HFFc6 (cell line): Measurements from ENCODE around the gene C1QTNF7. TPM values are rescaled to one million over a fixed set of nuclear protein-coding genes. Genes with fewer than 3 reads are reported as not detected.

Experiments used
- DNase-seq: peaks from one replicate; pipeline ENCODE4 v3.0.0-alpha.2; 2018
- H3K27ac Mint-ChIP-seq: 2 replicates; pipeline ENCODE4 v1.8.0; 2020; ENCODE audit warnings: mild to moderate bottlenecking, mixed read lengths
- H3K27me3 Mint-ChIP-seq: 2 replicates; pipeline ENCODE4 v1.8.0; 2021; ENCODE audit warnings: mild to moderate bottlenecking, moderate library complexity, mixed read lengths; ENCODE audit not compliant: insufficient read depth
- H3K36me3 Mint-ChIP-seq: 2 replicates; pipeline ENCODE4 v1.8.0; 2021; ENCODE audit warnings: low read depth, mixed read lengths
- H3K4me1 Mint-ChIP-seq: 2 replicates; pipeline ENCODE4 v1.8.0; 2020; ENCODE audit warnings: low read depth, mixed read lengths
- H3K4me3 Mint-ChIP-seq: 2 replicates; pipeline ENCODE4 v1.8.0; 2020; ENCODE audit warnings: mild to moderate bottlenecking, moderate library complexity, mixed read lengths
- H3K9me3 Mint-ChIP-seq: 2 replicates; pipeline ENCODE4 v1.8.0; 2020; ENCODE audit warnings: mild to moderate bottlenecking, mixed read lengths
- total RNA-seq, 6 experiments: library from RNA; stranded (reverse); fragmentation: NEBNext Ultra II Directional; extraction: Animal tissue kit (Norgen Biotek cat#: 25700); gene quantifications; 2 replicates in 1 of 6; 3 replicates in 5 of 6; pipeline ENCODE4 v1.2.3, GENCODE V29; 2021
- TF ChIP-seq, protein P1 (sequence below): fragments of 200-600 bp; sonication (generic); IDR thresholded peaks from 2 replicates; pipeline ENCODE4 v1.5.0; 2021; ENCODE audit warnings: antibody characterized with exemption, mild to moderate bottlenecking

Gene C1QTNF7
- total RNA-seq, 6 experiments from 2014 or later = 0.15 TPM; not detected in 5

DNA sequence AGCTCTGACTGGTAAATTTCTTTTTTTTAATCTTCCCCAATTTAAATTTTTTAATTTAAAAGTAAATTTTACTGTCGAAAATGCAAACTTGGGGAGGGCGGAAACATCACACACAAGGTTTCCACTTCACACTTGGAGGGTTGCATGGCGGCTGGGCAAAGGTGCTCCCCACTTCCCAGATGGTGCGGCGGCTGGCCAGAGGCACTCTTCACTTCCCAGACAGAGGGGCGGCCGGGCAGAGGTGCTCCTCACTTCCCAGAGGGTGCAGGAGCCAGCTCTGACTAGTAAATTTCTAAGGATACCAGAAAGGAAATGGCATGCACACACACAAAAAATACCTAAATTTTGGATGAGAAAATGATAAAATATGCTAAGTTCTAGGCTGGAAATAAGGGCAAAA lies 16.4 kb downstream of the C1QTNF7 start:
- no peaks in the 10 kb centered on the region for H3K27me3 Mint-ChIP-seq
- no peak overlapping the region for H3K27ac Mint-ChIP-seq
- no peaks in the 10 kb centered on the region for H3K9me3 Mint-ChIP-seq
- TF ChIP-seq, protein P1, sequence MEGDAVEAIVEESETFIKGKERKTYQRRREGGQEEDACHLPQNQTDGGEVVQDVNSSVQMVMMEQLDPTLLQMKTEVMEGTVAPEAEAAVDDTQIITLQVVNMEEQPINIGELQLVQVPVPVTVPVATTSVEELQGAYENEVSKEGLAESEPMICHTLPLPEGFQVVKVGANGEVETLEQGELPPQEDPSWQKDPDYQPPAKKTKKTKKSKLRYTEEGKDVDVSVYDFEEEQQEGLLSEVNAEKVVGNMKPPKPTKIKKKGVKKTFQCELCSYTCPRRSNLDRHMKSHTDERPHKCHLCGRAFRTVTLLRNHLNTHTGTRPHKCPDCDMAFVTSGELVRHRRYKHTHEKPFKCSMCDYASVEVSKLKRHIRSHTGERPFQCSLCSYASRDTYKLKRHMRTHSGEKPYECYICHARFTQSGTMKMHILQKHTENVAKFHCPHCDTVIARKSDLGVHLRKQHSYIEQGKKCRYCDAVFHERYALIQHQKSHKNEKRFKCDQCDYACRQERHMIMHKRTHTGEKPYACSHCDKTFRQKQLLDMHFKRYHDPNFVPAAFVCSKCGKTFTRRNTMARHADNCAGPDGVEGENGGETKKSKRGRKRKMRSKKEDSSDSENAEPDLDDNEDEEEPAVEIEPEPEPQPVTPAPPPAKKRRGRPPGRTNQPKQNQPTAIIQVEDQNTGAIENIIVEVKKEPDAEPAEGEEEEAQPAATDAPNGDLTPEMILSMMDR = no peak
- H3K36me3 Mint-ChIP-seq = no peaks in the 10 kb centered on the region
- DNase-seq = no peak
- no peak overlapping the region for H3K4me3 Mint-ChIP-seq
- peaks cover 13% of the 10 kb centered on the region for H3K4me1 Mint-ChIP-seq

DNA sequence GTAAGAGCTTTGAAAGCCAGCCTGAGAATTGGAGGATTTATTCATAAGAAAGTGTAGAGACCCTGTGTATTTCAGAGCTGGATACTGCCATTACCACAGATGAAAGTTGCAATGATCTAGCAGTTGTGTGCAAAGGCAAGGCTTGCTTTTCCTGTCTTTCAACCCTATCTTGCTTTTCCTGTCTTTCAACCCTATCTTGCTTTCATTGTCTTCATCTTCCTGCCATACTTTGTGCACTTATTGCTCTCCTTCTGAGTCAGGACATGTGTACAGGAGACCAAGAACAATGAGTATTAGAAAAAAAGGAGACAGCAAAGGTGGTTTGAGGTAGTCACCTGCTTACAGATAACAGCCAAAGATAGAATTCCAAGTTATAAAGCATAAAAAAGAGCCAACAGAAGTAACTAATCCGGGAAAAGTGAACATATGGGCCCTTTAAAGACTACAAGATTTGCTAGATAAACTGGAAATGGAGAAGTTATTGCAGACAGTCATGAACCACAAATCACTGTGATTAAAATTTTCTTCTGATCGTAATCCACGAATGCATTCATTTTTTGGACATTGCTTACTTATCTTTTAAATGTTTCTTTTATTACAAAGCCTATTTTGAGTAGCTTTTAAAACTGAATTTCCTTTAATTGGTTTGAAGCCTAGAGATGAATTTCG lies 17.2 kb downstream of the C1QTNF7 start:
- peaks cover 17% of the 10 kb centered on the region for H3K4me1 Mint-ChIP-seq
- DNase-seq = no peak
- no peaks in the 10 kb centered on the region for H3K36me3 Mint-ChIP-seq
- TF ChIP-seq, protein P1 = no peak
- no peak overlapping the region for H3K4me3 Mint-ChIP-seq
- no peaks in the 10 kb centered on the region for H3K27me3 Mint-ChIP-seq
- no peaks in the 10 kb centered on the region for H3K9me3 Mint-ChIP-seq
- no peak overlapping the region for H3K27ac Mint-ChIP-seq

DNA sequence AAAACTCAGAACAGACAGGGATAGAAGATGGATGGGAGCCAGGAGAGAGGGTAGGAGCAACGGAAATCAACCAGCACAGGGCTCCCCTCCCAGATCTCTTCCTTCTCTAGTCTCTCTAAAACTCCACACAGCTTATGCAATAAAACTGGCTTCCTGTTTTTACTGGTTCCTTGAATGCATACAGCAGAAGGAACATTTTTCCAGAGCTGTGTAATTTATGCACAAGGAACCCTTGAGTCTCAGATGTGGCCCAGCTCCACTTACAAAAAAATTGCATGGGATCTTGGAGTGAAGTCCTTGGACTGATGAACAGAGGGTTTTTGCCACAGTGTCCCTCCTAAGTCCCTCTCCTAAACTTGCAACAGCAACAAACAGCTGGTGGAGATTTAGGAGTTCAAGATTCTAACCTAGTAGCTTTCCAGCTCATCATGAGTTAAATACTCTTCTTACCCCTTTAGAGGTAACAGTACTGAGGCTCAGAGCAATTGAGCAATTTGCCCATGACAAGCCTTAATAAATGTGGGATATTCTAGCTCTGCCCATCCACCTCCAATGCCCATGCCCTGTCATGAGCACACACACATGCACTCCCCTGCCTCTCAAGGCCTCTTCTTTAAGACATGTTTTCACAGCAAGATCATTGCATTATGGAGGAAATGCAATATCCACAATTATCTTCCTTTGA lies 23.5 kb downstream of the C1QTNF7 start:
- Mint-ChIP-seq H3K36me3 (no peaks in the 10 kb centered on the region), H3K27ac (peak overlapping the region; percentile 71), H3K9me3 (no peaks in the 10 kb centered on the region), H3K27me3 (no peaks in the 10 kb centered on the region; the same call in 1 of the 2 replicates), H3K4me1 (peaks cover 61% of the 10 kb centered on the region), H3K4me3 (peak overlapping the region; percentile 65)
- peak; percentile 40 for DNase-seq
- TF ChIP-seq, protein P1 = no peak

DNA sequence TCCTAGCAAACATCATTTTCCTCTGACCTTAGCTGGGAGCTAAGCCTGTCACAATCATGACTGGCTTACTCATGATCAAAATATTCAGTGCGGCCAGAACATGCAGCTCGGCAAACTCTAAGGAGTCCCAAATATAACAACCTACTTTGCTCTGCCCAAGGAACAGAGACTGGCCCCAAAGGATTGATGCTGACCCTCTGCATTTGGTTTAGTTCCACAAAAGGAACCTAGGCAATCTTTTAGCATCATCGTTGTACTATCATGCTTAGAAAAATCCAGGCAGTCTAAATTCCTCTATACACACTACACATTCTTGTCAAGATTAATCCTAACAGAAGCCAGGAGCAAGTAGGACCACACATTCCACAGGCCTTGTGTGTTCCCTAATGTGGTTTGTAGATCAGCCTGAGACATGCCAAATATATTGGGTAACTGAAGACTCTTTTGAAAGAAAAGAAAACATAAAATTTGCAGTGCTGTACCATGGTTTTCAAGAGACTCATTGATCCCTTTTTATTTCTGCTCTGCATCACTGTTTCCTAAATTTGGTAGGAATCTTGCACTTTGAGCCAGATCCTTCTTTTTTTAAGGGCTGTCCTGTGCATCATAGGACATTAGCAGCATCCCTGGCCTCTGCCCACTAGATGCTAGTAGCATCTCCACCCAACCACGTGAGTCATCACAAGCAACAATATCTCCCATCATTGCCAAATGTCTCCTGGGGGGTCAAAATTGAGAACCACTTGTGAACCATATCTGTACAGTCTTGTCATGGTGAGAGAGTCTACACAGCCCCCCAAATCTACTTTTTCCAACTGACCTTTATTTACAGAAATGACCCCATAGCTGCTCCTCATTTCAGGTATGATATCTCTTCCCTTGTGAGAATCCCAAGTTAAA lies 24.3 kb downstream of the C1QTNF7 start:
- Mint-ChIP-seq H3K4me1 (peaks cover 67% of the 10 kb centered on the region), H3K36me3 (no peaks in the 10 kb centered on the region), H3K27me3 (no peaks in the 10 kb centered on the region; the same call in 1 of the 2 replicates), H3K27ac (peak overlapping the region; percentile 71), H3K4me3 (peak overlapping the region; percentile 65), H3K9me3 (no peaks in the 10 kb centered on the region)
- DNase-seq = peak; percentile 95
- TF ChIP-seq, protein P1 = no peak

DNA sequence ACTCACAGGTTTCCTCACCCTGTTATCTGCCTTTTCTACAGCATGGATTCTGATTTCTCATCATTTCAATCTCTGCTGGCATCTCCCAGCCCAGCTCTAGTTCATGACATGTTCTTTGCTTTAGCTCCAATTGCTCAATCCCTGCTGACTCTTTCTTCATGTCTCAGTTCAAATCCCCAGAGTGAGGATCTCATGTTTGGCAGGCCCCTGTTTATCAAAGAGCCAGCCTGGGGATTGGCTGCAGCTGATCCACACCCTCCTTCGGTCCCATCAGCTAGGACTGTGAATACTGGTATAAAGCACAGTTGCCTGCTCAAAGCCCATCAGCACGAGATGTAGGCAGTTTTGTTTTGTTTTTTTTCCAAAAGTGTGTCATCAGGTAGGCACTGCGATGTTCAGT lies 27.5 kb downstream of the C1QTNF7 start:
- TF ChIP-seq, protein P1 = no peak
- Mint-ChIP-seq H3K4me1 (peaks cover 68% of the 10 kb centered on the region), H3K27ac (no peak overlapping the region), H3K4me3 (no peak overlapping the region), H3K36me3 (no peaks in the 10 kb centered on the region), H3K9me3 (no peaks in the 10 kb centered on the region), H3K27me3 (no peaks in the 10 kb centered on the region; the same call in 1 of the 2 replicates)
- no peak for DNase-seq
